ENCODE measurements around the gene PITPNM2.

GRCh38 chr12:123113026-123113425 lies 37.9 kb downstream of the PITPNM2 start:
- no peak for TF ChIP-seq CTCF (IDR thresholded peaks at IDR 0.05)
- TF ChIP-seq POLR2A (IDR thresholded peaks at IDR 0.05) = no peak
